ENCODE data around the gene SPOCK2. TPM values are rescaled to one million over a fixed set of nuclear protein-coding genes. Genes with fewer than 3 reads are reported as not detected.

SPOCK2 gene
- polyA plus RNA-seq, 1 experiment: 0.04 TPM

DNA sequence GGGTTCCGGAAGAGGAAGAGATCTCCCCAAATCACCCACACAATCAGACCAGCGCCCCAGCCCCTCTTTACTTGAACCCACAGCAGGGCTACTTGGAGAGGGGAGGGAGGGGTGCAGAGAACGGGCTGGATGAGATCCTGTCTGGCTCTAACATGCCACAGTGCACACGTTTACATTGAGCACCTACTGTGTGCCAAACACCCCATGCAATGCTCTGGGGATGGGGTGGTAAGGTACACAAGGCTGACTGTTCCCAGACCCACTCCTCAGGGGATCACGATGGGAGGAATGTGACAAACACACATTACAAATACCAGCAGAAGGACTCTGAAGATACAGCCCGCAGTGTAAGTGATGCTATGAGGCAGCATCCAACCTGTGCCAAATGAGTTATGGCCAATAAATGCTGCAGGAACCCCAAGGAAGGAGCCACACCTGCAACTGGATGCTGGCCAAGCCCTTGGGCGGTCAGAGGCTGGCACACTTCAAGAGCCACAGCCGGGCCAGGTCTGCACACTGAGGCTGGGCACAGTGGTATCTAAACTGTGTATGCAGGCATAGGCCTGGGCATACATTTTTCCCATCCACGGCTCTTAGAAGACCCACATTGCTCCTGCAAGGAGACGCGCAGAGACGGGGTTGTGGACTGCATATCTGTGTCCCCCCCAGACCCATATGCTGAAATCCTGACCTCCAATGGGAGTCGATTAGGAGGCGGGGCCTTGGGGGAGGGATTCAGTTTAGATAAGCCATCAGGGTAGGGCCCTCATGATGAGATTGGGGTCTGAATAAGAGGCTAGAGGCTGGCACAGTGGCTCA, 6.4 kb downstream of the SPOCK2 start:
- ChIA-PET POLR2A (no interaction called here), CTCF (no interaction called here)
- H3K4me3 ChIP-seq (ENCODE audit: low read depth, low read length): no peak overlapping the region

DNA sequence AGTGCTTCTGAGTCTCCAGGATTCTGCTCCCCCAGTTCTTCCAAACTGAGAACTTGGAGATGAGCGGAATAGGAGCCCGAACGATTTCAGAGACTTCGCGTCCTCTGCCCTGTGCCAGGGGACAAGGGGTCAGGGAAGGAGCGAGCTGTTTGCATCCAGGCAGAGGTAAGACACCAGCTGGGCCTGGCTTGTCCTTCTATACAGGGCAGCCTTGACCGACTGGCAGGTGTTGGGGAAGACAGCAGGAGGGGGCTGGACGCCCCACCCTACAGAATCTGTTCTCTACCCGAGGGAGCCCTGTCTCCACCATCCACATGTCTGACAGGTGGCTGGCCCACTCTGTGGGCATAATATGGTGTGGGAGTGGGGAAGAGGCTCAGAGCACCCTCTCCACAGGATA, 7.1 kb downstream of the SPOCK2 start:
- ChIA-PET CTCF (no interaction called here), POLR2A (no interaction called here)
- TF ChIP-seq, protein P1, sequence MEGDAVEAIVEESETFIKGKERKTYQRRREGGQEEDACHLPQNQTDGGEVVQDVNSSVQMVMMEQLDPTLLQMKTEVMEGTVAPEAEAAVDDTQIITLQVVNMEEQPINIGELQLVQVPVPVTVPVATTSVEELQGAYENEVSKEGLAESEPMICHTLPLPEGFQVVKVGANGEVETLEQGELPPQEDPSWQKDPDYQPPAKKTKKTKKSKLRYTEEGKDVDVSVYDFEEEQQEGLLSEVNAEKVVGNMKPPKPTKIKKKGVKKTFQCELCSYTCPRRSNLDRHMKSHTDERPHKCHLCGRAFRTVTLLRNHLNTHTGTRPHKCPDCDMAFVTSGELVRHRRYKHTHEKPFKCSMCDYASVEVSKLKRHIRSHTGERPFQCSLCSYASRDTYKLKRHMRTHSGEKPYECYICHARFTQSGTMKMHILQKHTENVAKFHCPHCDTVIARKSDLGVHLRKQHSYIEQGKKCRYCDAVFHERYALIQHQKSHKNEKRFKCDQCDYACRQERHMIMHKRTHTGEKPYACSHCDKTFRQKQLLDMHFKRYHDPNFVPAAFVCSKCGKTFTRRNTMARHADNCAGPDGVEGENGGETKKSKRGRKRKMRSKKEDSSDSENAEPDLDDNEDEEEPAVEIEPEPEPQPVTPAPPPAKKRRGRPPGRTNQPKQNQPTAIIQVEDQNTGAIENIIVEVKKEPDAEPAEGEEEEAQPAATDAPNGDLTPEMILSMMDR (IDR thresholded peaks at IDR 0.05; ENCODE audit: insufficient read depth, low read depth, low read length): no peak
- DNase-seq (ENCODE audit: low read depth): no peak
- Histone ChIP-seq H3K4me3 (ENCODE audit: low read depth, low read length) (no peak overlapping the region), H3K36me3 (ENCODE audit: control insufficient read depth, insufficient read depth, low read length) (no peaks in the 10 kb centered on the region), H3K27me3 (ENCODE audit: control insufficient read depth, insufficient read depth, low read length) (peaks cover 6% of the 10 kb centered on the region)

More for the DNA sequence above, 6.4 kb downstream of the SPOCK2 start:
- H3K27me3 ChIP-seq (ENCODE audit: control insufficient read depth, insufficient read depth, low read length): peaks cover 10% of the 10 kb centered on the region
- TF ChIP-seq, protein P1 (IDR thresholded peaks at IDR 0.05; ENCODE audit: insufficient read depth, low read depth, low read length): no peak
- no peaks in the 10 kb centered on the region for H3K36me3 ChIP-seq (ENCODE audit: control insufficient read depth, insufficient read depth, low read length)
- DNase-seq (ENCODE audit: low read depth): no peak

DNA sequence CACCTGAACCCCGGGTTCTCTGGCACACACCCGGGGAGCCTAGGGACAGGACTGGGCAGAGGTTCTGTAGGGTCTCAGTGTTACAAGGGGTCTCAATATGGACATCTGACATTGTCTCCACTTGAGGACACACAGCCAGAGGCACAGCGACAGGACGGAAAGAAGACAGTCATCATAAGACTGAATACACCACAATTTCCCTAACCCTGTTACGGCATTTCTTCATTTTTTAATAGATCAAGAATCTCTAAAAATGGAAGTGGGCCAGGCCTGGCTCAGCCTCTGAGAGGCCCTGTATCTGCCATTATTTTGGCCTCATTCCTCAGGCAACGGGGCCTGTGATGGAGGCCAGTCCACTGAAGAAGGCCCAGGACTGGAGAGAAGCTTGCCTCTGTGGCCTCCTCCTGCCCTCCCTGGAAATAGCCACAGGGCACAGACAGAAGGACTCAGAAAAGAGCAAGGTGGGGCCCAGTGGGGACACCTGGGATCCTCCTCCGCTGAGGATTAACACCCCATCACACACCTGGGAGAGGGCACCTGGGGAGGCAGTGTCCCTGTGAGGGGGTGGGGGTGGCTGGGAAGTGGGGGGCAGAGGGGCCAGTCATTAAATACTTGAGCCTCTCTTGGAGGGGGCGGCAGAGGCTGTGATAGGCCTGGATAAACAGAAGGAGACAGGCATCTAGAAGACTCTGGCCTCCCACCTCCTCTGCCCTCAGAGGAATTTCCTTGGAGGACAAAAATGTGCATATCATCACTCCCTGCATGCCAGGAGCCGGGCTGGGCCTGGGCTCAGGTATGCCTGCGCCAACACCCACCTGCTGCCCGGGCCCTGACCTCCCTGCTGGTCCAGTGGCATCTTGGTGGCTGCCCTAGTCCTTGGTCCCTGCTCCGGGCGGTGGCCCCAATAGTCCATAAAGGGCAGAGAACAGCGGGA, 8.0 kb downstream of the SPOCK2 start:
- H3K27me3 ChIP-seq (ENCODE audit: control insufficient read depth, insufficient read depth, low read length): peaks cover 7% of the 10 kb centered on the region
- TF ChIP-seq, protein P1 (IDR thresholded peaks at IDR 0.05; ENCODE audit: insufficient read depth, low read depth, low read length): no peak
- no peak for DNase-seq (ENCODE audit: low read depth)
- CTCF ChIA-PET: interaction anchor here (1.5 kb wide), 1 partner anchor 142 kb away, joined by 5 read pairs; no protein-coding TSS in a partner anchor
- POLR2A ChIA-PET: no interaction called here
- no peaks in the 10 kb centered on the region for H3K36me3 ChIP-seq (ENCODE audit: control insufficient read depth, insufficient read depth, low read length)
- H3K4me3 ChIP-seq (ENCODE audit: low read depth, low read length): no peak overlapping the region

DNA sequence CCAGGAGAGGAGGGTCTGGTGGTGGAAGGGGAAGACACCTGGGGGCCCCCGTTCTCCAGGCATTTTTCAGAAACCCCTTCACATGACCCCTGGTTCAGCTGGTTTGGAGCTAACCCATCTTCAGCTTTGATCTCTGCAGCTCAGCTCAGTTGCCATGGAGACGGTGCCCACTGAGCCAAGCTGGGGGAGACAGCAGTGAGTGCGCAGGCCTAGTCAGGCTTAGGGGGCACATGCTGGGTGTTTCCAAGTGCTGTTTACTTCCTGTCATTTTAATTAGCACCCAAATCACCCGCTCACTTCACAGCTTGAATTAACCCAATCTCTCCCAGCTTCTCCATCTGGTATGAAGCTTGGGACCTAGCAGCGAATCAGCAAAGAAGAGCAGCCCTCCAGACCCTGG, 9.0 kb downstream of the SPOCK2 start:
- no peak overlapping the region for H3K4me3 ChIP-seq (ENCODE audit: low read depth, low read length)
- ChIA-PET POLR2A (no interaction called here), CTCF (interaction anchor here (0.6 to 1.6 kb wide), 6 partner anchors 11 to 258 kb away, joined by 3 to 5 read pairs (median 3); no protein-coding TSS in a partner anchor)
- H3K27me3 ChIP-seq (ENCODE audit: control insufficient read depth, insufficient read depth, low read length): peaks cover 7% of the 10 kb centered on the region
- H3K36me3 ChIP-seq (ENCODE audit: control insufficient read depth, insufficient read depth, low read length): no peaks in the 10 kb centered on the region
- TF ChIP-seq, protein P1 (IDR thresholded peaks at IDR 0.05; ENCODE audit: insufficient read depth, low read depth, low read length): no peak
- no peak for DNase-seq (ENCODE audit: low read depth)
